Ectodermal cell (in vitro differentiated cells): ENCODE data around the gene DAAM2.

Experiments used
- H3K27ac ChIP-seq: 2 replicates; pipeline ENCODE4 v1.7.0; 2013; ENCODE audit warnings: mild to moderate bottlenecking, low read depth, low read length; ENCODE audit not compliant: insufficient read depth, poor library complexity, severe bottlenecking
- H3K27me3 ChIP-seq: 2 replicates; pipeline ENCODE4 v1.7.0; 2013; ENCODE audit warnings: mild to moderate bottlenecking, low read length; ENCODE audit not compliant: insufficient read depth, control insufficient read depth, poor library complexity, severe bottlenecking
- H3K36me3 ChIP-seq: one replicate; pipeline ENCODE4 v1.7.0; 2013; ENCODE audit warnings: low read length; ENCODE audit not compliant: control insufficient read depth, insufficient read depth
- H3K4me1 ChIP-seq: one replicate; pipeline ENCODE4 v1.7.0; 2013; ENCODE audit warnings: low read length; ENCODE audit not compliant: control insufficient read depth, insufficient read depth
- H3K4me3 ChIP-seq: 2 replicates; pipeline ENCODE4 v1.7.0; 2013; ENCODE audit warnings: low read depth, low read length, control low read depth; ENCODE audit not compliant: insufficient read depth
- H3K9me3 ChIP-seq: 2 replicates; pipeline ENCODE4 v1.7.0; 2013; ENCODE audit warnings: mild to moderate bottlenecking, low read length, moderate library complexity; ENCODE audit not compliant: control insufficient read depth
- WGBS, 2 experiments: methylation state at CpG; one replicate each; pipeline ENCODE4 v1.1.7; 2013; ENCODE audit warnings: missing lambda C conversion rate in 2 of 2; 5-methylcytosine and 5-hydroxymethylcytosine counted together

DAAM2 gene

DNA sequence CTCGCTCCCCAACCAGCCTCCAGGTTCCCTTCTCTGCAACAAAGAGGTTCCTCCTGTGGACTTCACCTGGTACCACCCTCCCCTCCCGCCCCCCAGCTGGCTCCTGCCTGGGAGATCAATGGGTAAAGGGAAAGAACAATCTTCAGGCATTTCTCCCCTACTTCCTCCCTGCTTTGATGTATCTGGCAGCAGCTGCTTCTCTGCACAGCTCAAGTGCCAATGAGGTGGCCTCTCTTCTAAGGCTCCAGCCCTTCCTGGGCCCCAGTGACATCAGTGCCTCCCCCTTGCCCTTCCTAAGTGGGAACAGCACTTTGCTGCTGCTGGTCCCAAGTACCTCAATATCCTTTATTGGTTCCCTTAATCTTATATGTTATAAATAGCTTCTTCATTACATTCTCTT is 118.6 kb downstream of the DAAM2 start:
- no peaks in the 10 kb centered on the region for H3K36me3 ChIP-seq
- 86 to 87% methylated on average over 2 of the region's 2 CpGs for WGBS, 2 experiments

DNA sequence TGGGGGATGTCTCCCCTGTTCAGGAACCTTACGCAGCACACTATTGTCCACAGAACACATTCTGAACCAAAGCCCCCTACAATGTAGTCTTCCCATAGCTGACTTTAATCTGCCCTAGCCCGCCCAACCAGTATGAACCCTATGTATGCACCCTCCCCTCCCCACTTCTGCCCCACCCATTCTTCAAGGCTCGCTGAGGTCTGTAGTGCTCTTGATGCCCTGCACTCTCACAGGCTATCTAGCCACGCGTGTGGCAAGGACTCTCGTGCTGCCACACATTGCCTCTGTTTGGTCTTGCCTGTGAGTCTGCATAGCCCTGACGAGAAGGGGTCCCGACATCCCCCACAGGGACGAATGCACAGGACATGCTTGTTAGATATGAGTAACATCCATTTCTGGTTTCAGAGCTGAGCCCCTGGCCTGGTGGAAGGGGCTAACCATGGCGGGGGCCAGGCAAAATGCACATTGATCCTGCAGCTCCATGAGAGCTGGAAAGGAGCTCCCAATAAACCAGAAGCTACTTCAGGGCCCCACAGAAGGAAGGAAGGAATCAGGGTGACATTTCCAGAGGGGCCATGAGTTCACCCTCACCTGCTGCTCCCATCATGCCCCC is 119.4 kb downstream of the DAAM2 start:
- H3K4me3 ChIP-seq = no peak overlapping the region
- no peaks in the 10 kb centered on the region for H3K27me3 ChIP-seq
- no peaks in the 10 kb centered on the region for H3K4me1 ChIP-seq
- H3K36me3 ChIP-seq = no peaks in the 10 kb centered on the region
- 96% methylated on average over 10 of the region's 10 CpGs for WGBS, 2 experiments
- H3K9me3 ChIP-seq = no peaks in the 10 kb centered on the region
- no peak overlapping the region for H3K27ac ChIP-seq

More for the DNA sequence above, 118.6 kb downstream of the DAAM2 start:
- H3K27me3 ChIP-seq = no peaks in the 10 kb centered on the region
- no peaks in the 10 kb centered on the region for H3K9me3 ChIP-seq
- H3K4me1 ChIP-seq = no peaks in the 10 kb centered on the region
- no peak overlapping the region for H3K4me3 ChIP-seq
- no peak overlapping the region for H3K27ac ChIP-seq

DNA sequence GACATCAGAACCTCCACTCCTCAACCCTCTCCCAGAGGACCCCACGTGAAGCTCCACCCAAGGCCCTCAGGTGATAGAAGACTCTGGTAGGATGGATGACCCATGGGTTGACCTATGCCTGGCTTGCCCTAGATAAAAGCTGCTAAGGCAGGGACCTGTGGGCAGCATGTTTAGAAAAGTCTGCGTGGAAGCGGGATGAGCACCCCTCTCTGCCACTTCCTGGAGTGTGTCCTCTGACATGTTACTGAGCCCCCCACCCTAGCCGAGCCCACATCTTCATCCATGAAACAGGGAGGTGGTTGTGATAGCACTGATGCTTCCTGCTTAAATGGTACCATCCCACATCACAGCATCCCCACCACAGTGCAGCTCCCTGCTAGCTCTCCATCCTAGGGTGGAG is 120.3 kb downstream of the DAAM2 start:
- H3K4me3 ChIP-seq = no peak overlapping the region
- no peaks in the 10 kb centered on the region for H3K9me3 ChIP-seq
- H3K27ac ChIP-seq = no peak overlapping the region
- no peaks in the 10 kb centered on the region for H3K4me1 ChIP-seq
- WGBS, 2 experiments = 92 to 98% methylated on average over 4 of the region's 4 CpGs
- no peaks in the 10 kb centered on the region for H3K36me3 ChIP-seq
- no peaks in the 10 kb centered on the region for H3K27me3 ChIP-seq

DNA sequence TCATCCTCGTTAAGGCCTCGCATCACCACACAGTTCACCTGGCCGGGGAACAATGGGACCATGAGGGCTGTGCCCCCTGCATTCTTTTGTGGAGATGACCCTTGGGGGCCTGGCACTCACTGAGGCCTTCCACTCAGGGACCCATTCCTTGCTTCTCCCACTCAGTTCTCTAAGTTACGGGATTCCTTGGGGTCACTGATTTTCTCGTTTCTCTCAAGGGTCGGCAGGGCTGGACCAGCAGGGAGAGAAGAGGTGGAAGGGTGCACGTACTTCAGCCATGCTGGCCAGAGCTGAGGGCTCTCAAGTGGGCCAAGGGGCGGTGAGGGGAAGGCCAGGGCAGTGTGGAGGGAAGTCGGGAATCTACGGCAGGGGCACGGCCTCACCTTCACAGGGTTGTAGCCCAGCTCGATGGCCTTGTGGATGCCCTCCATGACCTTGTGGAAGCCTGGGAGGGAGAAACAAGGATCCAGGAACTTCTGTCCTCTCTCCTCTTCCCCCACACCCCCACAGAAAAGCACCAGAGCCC is 121.3 kb downstream of the DAAM2 start:
- Histone ChIP-seq H3K9me3 (no peaks in the 10 kb centered on the region), H3K27ac (no peak overlapping the region), H3K36me3 (no peaks in the 10 kb centered on the region), H3K4me3 (no peak overlapping the region), H3K4me1 (no peaks in the 10 kb centered on the region), H3K27me3 (no peaks in the 10 kb centered on the region)
- 94 to 95% methylated on average over 12 of the region's 12 CpGs for WGBS, 2 experiments

DNA sequence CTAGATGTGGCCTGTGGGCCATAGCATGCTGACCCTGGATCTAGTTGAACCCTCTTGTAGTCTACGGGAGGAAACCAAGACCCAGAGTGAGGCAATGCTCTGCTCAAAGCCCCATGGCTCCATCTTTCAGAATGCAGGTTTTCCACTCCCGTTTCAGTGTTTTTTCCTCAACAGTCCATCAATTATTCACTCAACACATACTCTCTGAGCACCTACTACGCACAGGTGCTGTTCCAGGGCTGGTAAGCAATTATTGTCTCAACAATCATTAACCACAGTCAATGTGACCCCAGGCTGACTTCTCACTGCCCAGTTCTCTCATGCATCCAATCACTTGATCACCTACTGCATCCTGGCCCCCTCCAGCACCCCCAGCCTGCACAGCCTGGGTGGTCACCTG is 122.1 kb downstream of the DAAM2 start:
- no peaks in the 10 kb centered on the region for H3K4me1 ChIP-seq
- no peak overlapping the region for H3K27ac ChIP-seq
- no peaks in the 10 kb centered on the region for H3K27me3 ChIP-seq
- no peak overlapping the region for H3K4me3 ChIP-seq
- 94 to 95% methylated on average over 3 of the region's 3 CpGs for WGBS, 2 experiments
- H3K9me3 ChIP-seq = no peaks in the 10 kb centered on the region
- no peaks in the 10 kb centered on the region for H3K36me3 ChIP-seq

DNA sequence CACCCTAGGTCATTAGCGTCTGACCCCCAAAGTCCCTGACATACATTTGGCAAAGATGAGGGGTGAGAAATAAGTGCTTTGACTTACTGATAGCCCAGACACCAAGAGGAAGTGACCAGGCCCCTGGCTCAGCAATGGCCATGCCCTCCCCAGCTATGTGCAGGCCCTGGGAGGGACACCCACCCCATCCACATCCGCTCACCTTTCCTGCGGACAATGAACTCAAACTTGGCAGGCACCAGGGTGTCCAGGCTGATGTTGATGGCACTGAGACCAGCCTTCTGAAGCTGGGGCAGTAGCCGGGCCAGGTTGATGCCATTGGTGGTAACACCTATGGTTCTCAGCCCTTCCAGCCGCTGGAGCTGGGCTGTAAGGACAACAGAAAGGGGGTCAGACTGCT is 123.7 kb downstream of the DAAM2 start:
- Histone ChIP-seq H3K27me3 (no peaks in the 10 kb centered on the region), H3K9me3 (no peaks in the 10 kb centered on the region), H3K36me3 (no peaks in the 10 kb centered on the region), H3K4me1 (no peaks in the 10 kb centered on the region), H3K27ac (no peak overlapping the region), H3K4me3 (no peak overlapping the region)
- 94% methylated on average over 5 of the region's 5 CpGs for WGBS, 2 experiments

DNA sequence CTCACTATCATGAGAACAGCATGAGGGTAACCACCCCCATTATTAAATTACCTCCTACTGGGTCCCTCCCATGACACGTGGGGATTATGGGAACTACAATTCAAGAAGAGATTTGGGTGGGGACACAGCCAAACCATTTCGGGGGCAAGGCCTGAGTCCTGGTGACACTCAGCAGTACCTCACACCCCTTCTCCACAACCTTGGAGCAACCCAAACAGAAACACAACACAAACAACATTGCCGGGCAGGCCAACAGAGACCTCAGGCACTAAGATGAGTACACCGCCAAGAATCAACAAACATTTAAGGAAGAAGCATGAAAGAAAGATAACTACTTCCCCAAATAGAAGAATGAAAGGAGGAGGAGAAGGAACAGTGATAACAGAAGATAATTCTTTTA is 125.2 kb downstream of the DAAM2 start:
- H3K9me3 ChIP-seq = no peaks in the 10 kb centered on the region
- H3K36me3 ChIP-seq = no peaks in the 10 kb centered on the region
- no peak overlapping the region for H3K27ac ChIP-seq
- no peak overlapping the region for H3K4me3 ChIP-seq
- H3K27me3 ChIP-seq = no peaks in the 10 kb centered on the region
- H3K4me1 ChIP-seq = no peaks in the 10 kb centered on the region
- WGBS, 2 experiments = 79 to 95% methylated on average over 3 to 4 of the region's 4 CpGs

DNA sequence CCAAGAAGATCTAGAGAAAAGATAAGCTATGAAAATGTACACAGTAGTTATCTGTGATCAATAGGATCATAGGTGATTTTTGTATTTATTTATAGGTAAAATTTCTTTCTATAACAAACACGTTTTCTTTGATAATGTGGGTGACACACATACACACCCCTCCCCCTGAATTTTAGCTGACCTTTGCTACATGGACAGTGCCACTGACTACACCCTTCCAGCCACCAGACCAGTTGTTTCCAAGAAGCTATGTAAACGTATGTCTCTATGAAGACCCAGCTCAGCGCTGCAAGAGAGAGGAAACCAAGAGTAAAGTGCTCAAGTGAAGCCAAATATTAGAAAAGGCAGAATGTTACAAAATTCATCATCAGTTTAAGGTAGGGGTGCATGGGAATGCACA is 125.8 kb downstream of the DAAM2 start:
- Histone ChIP-seq H3K4me3 (no peak overlapping the region), H3K4me1 (no peaks in the 10 kb centered on the region), H3K9me3 (no peaks in the 10 kb centered on the region), H3K27me3 (no peaks in the 10 kb centered on the region), H3K27ac (no peak overlapping the region), H3K36me3 (no peaks in the 10 kb centered on the region)
- WGBS, 2 experiments = 93 to 96% methylated on average over 3 of the region's 3 CpGs

DNA sequence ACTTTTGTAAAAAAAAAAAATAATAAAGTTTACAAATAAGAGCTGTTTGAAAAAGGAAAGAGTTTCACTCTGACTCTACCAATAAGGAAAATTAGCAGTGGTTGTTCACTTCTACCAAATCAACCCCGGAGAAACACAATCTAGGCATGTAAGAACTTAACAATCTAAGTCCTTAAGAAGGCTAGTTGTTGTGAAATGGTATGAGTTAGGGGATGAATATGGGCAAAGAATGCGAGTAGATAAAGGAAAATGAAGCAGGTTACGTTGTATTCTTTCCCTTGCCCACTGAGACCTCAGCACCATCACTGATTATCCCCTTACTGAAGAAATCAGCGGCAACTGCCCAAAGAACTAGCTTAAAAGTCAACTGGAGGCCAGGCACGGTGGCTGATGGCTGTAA is 126.7 kb downstream of the DAAM2 start:
- Histone ChIP-seq H3K27ac (no peak overlapping the region), H3K9me3 (no peaks in the 10 kb centered on the region), H3K27me3 (no peaks in the 10 kb centered on the region), H3K4me3 (no peak overlapping the region), H3K36me3 (no peaks in the 10 kb centered on the region), H3K4me1 (no peaks in the 10 kb centered on the region)
- 89 to 97% methylated on average over 5 of the region's 5 CpGs for WGBS, 2 experiments

DNA sequence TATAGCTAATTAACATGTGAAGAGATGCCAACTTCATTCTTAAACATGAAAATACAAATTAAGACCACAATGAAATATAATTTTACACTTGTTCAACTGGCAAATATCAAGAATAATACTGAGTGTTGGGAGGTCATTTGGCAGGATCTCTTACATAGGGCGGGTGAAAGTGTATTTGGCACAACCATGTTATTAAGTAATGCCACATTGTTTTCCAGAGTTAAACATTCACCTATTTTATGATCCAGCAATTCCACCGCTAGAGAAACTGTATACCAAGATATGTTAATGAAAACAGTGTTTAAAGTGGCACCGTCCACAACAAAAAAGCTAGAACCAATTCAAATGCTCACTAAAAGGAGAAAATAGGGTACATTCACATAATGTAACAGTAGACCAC is 128.0 kb downstream of the DAAM2 start:
- H3K36me3 ChIP-seq = peaks cover 1% of the 10 kb centered on the region
- 97% methylated on average over 3 of the region's 3 CpGs; no CpG with 5 or more reads in 1 of the 2 experiments for WGBS, 2 experiments
- no peaks in the 10 kb centered on the region for H3K4me1 ChIP-seq
- H3K27ac ChIP-seq = no peak overlapping the region
- no peaks in the 10 kb centered on the region for H3K27me3 ChIP-seq
- H3K9me3 ChIP-seq = no peaks in the 10 kb centered on the region
- no peak overlapping the region for H3K4me3 ChIP-seq

DNA sequence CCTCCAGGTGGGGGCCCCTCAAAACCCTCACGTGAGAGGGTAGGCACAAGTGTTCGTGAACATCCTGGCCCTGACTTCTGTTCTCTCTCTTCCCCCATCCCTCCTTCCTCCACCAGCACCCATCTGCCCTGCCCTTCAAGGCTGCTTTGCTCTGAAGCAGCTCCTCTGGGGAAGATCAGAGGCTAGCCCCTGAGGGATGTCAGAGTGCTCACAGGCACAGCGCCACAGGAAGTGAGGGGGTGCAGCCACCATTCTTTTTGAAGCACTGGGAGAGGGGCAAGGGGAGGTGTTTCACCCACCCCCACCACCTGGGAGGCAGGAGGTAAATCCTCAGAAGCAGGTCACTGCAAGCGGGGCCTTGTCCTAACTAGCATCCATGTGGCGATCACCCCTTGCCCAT is 130.6 kb downstream of the DAAM2 start:
- H3K36me3 ChIP-seq = peaks cover 8% of the 10 kb centered on the region
- WGBS, 2 experiments = 90 to 93% methylated on average over 5 of the region's 5 CpGs
- no peak overlapping the region for H3K27ac ChIP-seq
- no peaks in the 10 kb centered on the region for H3K9me3 ChIP-seq
- H3K27me3 ChIP-seq = no peaks in the 10 kb centered on the region
- no peak overlapping the region for H3K4me3 ChIP-seq
- H3K4me1 ChIP-seq = no peaks in the 10 kb centered on the region
